ENCODE measurements around the gene THUMPD3. TPM values are rescaled to one million over a fixed set of nuclear protein-coding genes. Genes with fewer than 3 reads are reported as not detected.
A peak's percentile ranks its signal among the peaks of the same experiment; 100 is the strongest.

THUMPD3 gene
- total and polyA plus RNA-seq, 3 donors from 2014 or later = 55.0 to 140 (median 76.1) TPM

DNA sequence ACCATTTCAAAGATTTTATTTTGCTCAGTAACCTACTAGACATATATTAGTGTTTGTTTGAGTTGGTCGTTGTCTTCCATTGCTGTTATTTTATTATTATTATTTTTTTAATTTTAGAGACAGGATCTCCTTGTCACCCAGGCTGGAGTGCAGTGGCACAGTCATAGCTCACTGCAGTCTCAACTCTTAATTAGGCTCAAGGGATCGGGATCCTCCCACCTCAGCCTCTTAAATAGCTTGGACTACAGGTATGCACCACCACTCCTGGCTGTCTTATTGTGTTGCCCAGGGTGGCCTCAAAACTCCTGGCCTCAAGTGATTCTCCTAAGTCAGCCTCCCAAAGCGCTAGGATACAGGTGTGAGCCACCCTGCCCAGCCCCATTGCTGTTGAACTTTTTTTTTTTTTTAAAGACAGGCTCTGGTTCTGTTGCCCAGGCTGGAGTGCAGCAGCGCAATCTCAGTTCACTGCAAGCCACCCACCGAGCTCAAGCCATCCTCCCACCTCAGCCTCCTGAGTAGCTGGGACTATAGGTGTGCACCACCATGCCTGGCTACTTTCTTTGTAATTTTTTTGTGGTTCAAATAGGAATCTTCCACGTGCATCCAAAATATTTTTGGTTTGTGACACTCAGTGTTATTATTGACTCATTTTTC is 52.8 kb downstream of the THUMPD3 start:
- Histone ChIP-seq H3K9me3 (no peaks in the 10 kb centered on the region), H3K27me3 (no peaks in the 10 kb centered on the region), H3K36me3 (ENCODE audit: low read depth, missing control alignments) (no peaks in the 10 kb centered on the region), H3K4me3 (no peak overlapping the region), H3K27ac (no peak overlapping the region), H3K4me1 (peaks cover 23% of the 10 kb centered on the region)
- WGBS, 2 donors = 88 to 89% methylated on average over 6 of the region's 6 CpGs
- intact Hi-C loops (cut with DNase I; ENCODE audit: low total_unique reads) = no loop called here
- TF ChIP-seq POLR2A (IDR thresholded peaks at IDR 0.05) = no peak
- TF ChIP-seq, protein P1, sequence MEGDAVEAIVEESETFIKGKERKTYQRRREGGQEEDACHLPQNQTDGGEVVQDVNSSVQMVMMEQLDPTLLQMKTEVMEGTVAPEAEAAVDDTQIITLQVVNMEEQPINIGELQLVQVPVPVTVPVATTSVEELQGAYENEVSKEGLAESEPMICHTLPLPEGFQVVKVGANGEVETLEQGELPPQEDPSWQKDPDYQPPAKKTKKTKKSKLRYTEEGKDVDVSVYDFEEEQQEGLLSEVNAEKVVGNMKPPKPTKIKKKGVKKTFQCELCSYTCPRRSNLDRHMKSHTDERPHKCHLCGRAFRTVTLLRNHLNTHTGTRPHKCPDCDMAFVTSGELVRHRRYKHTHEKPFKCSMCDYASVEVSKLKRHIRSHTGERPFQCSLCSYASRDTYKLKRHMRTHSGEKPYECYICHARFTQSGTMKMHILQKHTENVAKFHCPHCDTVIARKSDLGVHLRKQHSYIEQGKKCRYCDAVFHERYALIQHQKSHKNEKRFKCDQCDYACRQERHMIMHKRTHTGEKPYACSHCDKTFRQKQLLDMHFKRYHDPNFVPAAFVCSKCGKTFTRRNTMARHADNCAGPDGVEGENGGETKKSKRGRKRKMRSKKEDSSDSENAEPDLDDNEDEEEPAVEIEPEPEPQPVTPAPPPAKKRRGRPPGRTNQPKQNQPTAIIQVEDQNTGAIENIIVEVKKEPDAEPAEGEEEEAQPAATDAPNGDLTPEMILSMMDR (IDR thresholded peaks at IDR 0.05) = no peak
- DNase-seq = no peak

DNA sequence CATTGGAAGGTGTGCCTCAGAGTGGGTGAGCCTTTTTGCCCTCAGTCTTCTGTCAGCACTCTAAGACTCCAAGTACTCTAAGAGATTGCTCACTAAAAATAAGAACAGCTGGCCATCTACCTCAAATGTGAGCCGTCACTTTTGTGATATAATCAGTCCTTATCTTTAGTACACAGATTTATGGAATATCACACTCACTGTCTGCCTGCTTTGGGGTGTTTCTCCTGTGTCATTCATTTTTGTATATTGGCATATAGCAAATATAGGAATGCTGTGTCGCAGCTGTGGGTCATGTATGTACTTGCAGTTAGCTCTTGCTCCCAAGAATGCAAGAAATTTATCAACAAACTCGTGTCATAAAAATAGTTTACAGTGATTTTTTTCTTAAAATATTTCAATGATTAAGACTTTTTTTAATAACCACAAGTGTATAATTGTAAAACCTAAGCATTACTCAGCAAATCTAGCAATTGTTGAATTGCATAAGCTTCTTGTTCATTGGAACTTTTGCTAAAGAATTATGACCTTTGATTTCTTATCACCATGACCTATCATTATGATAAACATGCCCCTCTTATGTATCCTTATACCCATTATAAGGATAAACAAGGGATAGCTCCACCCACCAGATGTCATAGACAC is 53.4 kb downstream of the THUMPD3 start:
- Histone ChIP-seq H3K27ac (no peak overlapping the region), H3K4me1 (peaks cover 21% of the 10 kb centered on the region), H3K9me3 (no peaks in the 10 kb centered on the region), H3K27me3 (no peaks in the 10 kb centered on the region), H3K4me3 (no peak overlapping the region), H3K36me3 (ENCODE audit: low read depth, missing control alignments) (no peaks in the 10 kb centered on the region)
- DNase-seq = no peak
- 57 to 62% methylated on average over 3 of the region's 3 CpGs for WGBS, 2 donors
- intact Hi-C loops (cut with DNase I; ENCODE audit: low total_unique reads) = no loop called here
- TF ChIP-seq POLR2A (IDR thresholded peaks at IDR 0.05) = no peak
- TF ChIP-seq, protein P1 (IDR thresholded peaks at IDR 0.05) = no peak

DNA sequence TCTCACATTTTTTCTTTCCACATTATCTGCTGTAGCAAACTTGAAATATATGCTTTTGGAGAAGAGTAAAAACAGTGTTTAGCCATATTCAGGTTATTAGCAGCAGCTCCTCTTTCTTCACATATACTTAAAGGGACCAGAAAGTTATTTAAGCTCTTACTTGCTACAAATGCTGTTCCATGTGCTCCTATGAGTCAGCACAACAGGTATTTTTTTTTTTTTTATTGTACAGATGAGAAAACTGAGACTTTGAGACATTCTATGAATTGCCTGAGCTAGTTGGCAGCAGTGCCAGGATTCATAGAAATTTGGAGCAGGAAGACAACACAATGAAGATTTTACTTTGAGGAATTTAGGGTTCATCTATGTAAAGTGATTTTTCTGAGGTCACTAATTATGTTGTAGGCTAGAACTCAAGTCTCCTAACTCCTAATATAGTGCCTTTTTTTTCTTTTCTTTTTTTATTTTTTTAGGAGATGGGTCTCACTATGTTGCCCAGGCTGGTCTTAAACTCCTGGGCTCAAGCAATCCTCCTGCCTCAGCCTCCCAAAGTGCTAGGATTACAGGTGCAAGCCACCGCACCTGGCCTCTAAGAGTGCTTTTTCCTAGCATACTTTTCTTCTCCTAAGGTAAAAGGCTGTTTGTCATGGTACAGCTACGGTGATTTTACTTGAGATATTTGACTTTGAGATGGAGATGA is 58.1 kb downstream of the THUMPD3 start:
- Histone ChIP-seq H3K4me3 (no peak overlapping the region), H3K9me3 (no peaks in the 10 kb centered on the region), H3K27me3 (no peaks in the 10 kb centered on the region), H3K36me3 (ENCODE audit: low read depth, missing control alignments) (no peaks in the 10 kb centered on the region), H3K4me1 (peaks cover 33% of the 10 kb centered on the region), H3K27ac (no peak overlapping the region)
- DNase-seq = no peak
- TF ChIP-seq, protein P1 (IDR thresholded peaks at IDR 0.05) = no peak
- TF ChIP-seq POLR2A (IDR thresholded peaks at IDR 0.05) = no peak
- WGBS, 2 donors = 89 to 94% methylated on average over 2 of the region's 2 CpGs
- intact Hi-C loops (cut with DNase I; ENCODE audit: low total_unique reads) = no loop called here

DNA sequence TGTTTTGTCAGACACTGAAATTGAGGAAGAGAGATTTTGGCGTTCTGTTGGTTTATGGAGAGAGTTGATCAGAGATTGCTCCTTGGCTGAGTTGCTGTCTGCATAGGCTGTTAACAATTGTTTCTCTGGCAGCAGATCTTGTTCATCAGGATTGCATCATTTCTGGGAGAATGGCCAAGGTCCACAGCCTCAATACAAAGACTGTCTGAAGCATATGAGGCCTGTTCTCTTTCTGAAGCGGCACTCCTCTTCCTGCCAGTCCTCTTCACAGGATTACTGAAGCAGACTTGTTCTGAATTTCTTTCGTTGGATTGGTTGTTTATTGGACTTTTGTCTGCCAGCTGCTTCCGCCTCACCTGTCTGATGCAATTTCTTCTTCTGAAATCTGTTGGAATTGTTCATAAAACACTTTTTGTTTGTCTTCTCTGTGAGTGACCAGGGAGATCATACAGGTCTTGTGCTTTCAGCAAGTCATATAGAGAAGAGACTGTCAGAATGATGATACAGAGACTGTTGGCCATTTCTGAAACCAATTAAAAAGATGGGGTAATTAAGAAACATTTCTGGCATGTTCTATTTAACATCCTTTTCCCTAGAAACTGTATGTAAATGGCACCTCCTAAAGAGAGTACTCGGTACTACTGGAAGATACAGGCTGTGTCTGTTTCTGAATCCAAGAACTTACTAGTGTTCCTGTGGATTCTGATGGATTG is 60.0 kb downstream of the THUMPD3 start:
- H3K27me3 ChIP-seq = no peaks in the 10 kb centered on the region
- no peaks in the 10 kb centered on the region for H3K36me3 ChIP-seq (ENCODE audit: low read depth, missing control alignments)
- 26 to 29% methylated on average over 5 of the region's 5 CpGs for WGBS, 2 donors
- peak; percentile 94 for DNase-seq
- no peaks in the 10 kb centered on the region for H3K9me3 ChIP-seq
- H3K4me3 ChIP-seq = no peak overlapping the region
- peak overlapping the region; percentile 81 to 90 for H3K27ac ChIP-seq
- intact Hi-C loops (cut with DNase I; ENCODE audit: low total_unique reads) = no loop called here
- no peak for TF ChIP-seq POLR2A (IDR thresholded peaks at IDR 0.05)
- TF ChIP-seq, protein P1 (IDR thresholded peaks at IDR 0.05) = peak; percentile 40 to 45 (median 43)
- H3K4me1 ChIP-seq = peaks cover 33% of the 10 kb centered on the region
